GM18502 (cell line): ENCODE measurements around the gene CCDC102B.

Experiments used
- ATAC-seq: cut with Tn5 transposase; IDR thresholded peaks from one replicate; pipeline ENCODE4 v1.9.1; 2021; ENCODE audit warnings: mild to moderate bottlenecking; ENCODE audit not compliant: unreplicated experiment, poor library complexity

The CCDC102B gene

GRCh38 chr18:69035756-69036155 lies 237.9 kb downstream of the CCDC102B start:
- ATAC-seq: no peak

DNA sequence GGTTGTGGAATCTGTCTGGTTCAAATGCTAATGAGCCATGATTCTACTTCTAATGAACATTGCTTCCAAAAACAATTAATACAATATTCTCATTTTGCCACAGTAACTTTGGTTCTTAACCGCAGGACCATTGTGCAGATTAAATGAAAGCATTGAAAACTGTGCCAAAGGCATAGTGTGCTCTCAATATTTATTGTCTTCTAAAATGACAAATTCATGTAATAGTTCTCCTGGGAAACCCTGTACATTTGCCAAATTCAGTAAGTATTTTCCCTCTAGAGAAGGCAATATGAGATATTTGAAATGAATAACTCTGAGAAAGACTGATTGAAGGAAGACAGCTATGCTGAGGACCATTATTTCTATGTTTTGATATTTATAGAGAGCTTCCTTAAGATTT lies 246.3 kb downstream of the CCDC102B start:
- ATAC-seq: no peak

GRCh38 chr18:69064063-69064462 lies 266.2 kb downstream of the CCDC102B start:
- no peak for ATAC-seq

DNA sequence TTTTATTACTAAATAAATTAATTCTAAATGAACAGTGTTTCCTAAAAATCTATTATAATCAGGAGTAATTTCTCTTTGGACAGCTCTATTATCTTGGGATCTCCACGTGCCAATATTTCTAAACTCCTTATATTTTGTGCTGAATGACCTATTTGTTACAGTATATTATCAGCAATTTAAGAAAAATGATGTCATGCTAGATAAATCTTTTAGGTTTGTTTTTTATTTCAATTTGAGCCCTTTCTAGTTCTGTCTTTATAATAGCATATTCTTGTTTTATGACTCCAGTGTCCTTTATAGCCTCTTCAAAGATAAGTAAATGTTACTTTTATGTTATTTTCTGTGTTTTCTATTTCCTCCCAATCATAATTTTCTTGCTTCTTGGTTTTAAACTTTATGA lies 269.2 kb downstream of the CCDC102B start:
- no peak for ATAC-seq

DNA sequence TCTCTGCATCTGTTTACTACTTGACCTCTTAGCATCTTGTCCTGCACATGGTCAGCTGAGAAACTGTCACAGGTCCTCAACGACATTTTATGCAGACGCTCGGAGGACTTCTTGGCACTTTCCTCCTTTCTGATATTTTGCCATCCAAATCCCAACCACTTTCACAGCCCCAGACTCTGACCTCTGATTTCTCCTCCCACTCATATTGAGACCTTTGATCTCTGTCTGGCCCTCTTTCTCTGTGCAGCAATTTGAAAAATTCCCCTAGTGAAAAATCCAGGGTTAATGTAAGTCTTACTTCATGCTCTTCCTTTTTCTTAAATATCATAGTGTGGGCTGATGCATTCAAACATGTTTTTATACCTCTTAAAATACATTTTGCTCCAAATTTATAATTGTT lies 273.8 kb downstream of the CCDC102B start:
- ATAC-seq: no peak

DNA sequence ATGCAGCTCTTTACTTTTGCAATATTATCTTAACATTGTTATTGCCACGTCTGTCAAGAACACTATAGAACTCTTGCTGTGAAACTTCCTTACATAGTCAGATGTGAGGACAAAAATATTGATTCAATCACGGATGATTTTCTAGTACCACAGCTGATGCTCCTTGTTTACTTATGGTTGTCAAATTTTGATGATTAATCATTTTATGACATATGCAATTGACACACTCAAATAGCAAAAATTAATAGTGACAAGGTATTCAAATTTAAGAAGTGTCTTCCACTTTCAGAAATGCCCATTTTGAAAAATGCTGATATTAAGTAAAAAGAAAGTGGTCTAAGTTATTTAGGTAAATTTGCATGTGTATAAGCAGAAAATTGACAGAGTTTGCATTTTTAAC lies 284.0 kb downstream of the CCDC102B start:
- no peak for ATAC-seq

DNA sequence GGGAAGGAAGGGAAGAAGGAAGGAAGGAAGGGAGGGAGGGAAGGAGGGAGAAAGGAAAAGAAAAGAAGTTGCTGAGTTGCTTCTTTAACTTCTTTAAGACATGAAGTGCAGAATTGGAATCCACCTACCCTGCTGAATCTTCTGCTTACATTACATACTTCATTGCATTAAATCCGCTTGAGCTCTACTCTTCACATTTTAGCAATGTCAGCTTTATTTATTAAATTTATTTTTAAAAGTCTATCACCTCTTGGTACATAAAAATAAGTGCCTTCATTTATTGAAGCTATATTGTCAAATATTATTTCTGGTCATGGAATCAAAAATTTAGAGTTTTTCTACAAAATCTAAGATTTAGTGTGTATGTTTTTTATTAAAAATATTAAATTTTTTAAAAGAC lies 284.6 kb downstream of the CCDC102B start:
- no peak for ATAC-seq

DNA sequence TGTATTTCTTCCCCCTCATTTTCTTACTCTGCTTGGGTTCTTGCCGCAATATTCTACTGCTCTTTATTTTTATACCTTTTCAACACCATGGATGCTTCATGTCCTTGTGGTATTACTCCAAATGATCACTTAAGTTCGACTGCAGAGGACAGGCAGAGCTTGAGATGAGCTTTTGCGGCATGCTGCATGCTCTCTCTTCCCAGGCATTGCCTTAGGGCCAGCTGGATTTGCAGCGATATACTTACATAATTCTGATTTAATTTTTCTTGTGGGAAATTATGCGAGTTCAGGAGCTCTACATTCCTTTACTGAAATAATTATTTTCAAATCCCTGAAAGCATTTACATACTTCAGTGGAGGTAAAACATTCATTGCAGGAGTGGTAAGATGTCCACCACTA lies 288.1 kb downstream of the CCDC102B start:
- no peak for ATAC-seq

DNA sequence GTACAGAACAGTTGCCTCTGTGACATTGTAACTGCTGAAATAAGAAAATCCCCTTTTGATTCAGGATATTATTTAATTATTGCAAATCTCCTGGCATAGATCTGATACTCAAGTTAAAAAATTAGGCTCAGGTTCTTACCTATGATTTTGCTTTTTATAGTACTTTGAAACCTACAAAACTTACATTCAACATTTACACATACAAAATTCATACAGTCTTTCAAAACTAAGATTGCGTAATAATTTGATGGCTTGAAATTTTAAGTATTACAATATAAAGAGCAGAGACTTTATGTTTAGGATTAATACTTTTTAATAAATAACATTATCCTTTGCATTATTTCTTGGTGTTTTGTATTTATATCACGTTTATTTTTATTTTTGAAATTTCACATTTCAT lies 291.1 kb downstream of the CCDC102B start:
- ATAC-seq: no peak

DNA sequence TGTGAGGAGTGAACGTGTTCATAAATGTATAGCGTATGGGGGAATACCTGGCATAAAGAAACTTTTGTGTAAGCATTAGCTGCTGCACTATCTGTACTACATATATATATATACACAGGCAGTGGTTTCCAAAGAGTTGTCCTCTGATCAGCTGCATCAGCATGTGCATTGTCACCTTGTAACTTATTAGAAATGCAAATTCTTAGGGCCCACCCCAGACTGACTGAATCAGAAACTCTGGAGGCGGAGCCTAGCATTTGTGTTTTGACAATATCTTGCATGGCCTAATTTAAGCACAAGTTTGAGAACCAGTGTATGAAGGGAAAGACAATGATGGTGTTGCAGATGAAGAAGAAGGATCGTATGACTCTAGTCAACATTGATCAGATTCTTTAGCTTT lies 299.5 kb downstream of the CCDC102B start:
- ATAC-seq: peak; percentile 73

- no peak for ATAC-seq
Observed at GRCh38 chr18:69102959-69103358, 305.1 kb downstream of the CCDC102B start.
